Limb (tissue), 2 donors: ENCODE measurements around the gene DGKB.

Experiments used
- DNase-seq, 2 donors: peaks; one replicate each; pipeline ENCODE4 v3.0.0-alpha.2; 2016; ENCODE audit errors: extremely low spot score in 2 of 2

DGKB gene

GRCh38 chr7:14226126-14226525 is 676.4 kb downstream of the DGKB start:
- DNase-seq: no peak

- DNase-seq: no peak
Observed at GRCh38 chr7:14219125-14219524, 683.4 kb downstream of the DGKB start.

- no peak for DNase-seq
Observed at GRCh38 chr7:14218338-14218737, 684.2 kb downstream of the DGKB start.

GRCh38 chr7:14209896-14210484 is 692.6 kb downstream of the DGKB start:
- no peak for DNase-seq

- no peak for DNase-seq
Observed at GRCh38 chr7:14207711-14208110, 694.8 kb downstream of the DGKB start.

GRCh38 chr7:14207138-14207537 is 695.4 kb downstream of the DGKB start:
- no peak for DNase-seq

- no peak for DNase-seq
Observed at GRCh38 chr7:14206121-14206520, 696.4 kb downstream of the DGKB start.

GRCh38 chr7:14201353-14201752 is 701.2 kb downstream of the DGKB start:
- no peak for DNase-seq

DNA sequence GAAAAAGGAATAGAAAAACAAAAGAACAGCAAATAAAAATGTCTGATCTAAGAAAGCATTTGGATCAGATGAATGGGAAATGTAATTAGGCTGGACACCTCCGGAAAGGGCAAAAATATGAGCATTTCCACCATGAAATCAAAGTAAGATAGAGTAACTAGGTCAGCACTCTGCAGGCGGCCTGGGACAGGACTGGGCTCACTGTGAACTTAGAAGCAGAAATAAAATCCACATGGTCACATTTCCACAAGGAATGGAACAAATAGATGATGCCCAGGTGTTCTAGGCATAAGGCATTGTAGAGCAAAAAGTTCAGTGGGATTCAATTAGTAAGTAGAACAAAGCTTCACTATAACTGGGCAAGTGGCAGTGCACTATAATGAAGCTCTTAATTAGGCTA is 703.2 kb downstream of the DGKB start:
- DNase-seq: no peak

GRCh38 chr7:14197280-14197679 is 705.3 kb downstream of the DGKB start:
- peak; percentile 28 to 59 for DNase-seq

GRCh38 chr7:14196555-14196954 is 706.0 kb downstream of the DGKB start:
- DNase-seq: no peak

GRCh38 chr7:14195871-14196270 is 706.7 kb downstream of the DGKB start:
- no peak for DNase-seq

GRCh38 chr7:14195079-14195478 is 707.5 kb downstream of the DGKB start:
- no peak for DNase-seq

- no peak for DNase-seq
Observed at GRCh38 chr7:14191686-14192098, 710.9 kb downstream of the DGKB start.

GRCh38 chr7:14184292-14184864 is 718.2 kb downstream of the DGKB start:
- no peak for DNase-seq

- no peak for DNase-seq
Observed at GRCh38 chr7:14179781-14180180, 722.8 kb downstream of the DGKB start.

GRCh38 chr7:14177876-14178275 is 724.7 kb downstream of the DGKB start:
- DNase-seq: no peak

- no peak for DNase-seq
Observed at GRCh38 chr7:14170872-14171271, 731.7 kb downstream of the DGKB start.

- no peak for DNase-seq
Observed at GRCh38 chr7:14158111-14158510, 744.4 kb downstream of the DGKB start.

DNA sequence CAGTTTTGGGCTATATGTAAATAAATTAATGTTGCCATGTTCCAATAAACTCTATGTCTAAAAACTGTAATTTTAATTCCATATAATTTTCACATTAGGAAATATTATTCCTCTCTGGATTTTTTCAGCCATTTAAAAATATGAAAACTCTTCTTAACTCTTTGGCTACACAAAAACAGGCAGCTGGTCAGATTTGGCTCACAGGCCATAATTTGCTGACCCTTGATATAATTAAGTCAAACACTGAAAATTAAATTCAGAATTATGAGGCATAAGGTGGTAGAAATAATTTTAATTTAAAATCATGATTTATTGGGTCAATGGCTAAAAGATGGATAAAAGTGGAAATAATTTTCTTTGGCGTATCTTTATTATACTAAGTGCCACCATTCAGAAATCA is 746.1 kb downstream of the DGKB start:
- no peak for DNase-seq

DNA sequence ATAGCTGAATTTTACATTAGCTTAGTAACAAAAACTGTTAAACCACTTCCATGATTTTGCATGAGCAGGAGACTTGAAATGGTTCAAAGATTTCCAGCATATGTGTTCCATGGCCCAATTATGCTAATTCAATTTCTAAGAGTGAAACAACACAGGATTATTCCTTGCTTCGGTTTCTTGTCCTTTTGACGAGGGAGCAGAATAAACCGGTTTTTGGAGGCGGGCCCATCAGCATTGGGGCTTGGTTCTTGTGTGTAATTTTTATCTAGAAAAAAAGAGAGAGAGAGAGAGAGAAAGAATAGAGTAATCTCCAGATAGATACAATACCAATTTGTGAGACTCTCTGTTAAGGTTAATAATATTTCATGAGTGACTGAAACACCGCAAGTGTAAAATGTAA is 753.6 kb downstream of the DGKB start:
- DNase-seq: no peak

- no peak for DNase-seq
Observed at GRCh38 chr7:14147532-14147931, 755.0 kb downstream of the DGKB start.

DNA sequence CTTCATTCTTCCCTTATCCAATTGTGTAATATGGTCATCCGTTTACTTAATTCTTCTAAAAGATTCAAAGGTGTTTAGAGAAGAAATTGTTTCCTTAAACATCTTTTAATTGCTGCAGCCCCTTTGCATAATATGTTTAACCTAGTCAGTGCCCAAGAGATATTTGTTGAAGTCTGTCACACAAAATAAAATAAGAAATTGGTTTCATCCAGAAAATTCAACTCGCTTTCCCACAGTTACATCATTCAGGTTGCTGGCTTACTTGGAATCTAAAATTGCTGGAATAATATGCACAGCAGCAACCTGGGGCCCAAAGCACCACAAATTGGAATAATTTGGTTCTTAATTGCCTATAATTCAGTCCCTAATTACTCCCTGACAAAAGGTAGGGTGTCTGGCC is 758.0 kb downstream of the DGKB start:
- DNase-seq: no peak

DNA sequence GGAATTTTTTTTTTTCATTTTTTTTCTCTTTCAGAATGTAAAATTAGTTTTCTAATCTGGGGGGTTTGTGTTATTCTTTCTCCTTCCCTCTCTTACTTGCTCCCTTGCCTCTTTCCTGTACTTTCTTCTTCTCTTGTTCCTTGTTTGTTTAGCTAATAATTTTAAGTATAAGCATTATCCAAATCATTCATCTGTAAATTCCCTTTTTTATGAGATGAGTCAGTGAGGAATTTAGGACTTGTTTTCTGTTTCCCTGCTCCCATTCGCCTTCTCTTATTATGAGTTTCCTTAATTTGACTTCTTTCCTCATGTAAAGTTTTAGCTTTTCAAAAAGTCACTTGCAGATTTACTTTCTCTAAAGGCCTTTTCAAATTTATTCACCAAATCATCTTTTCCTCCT is 758.4 kb downstream of the DGKB start:
- DNase-seq: no peak
